Duodenal mucosa (tissue), 2 donors: ENCODE measurements around the gene SMARCAL1.

Experiments
- H3K27ac ChIP-seq: one replicate; pipeline ENCODE4 v1.7.0; 2013; ENCODE audit warnings: low read depth, low read length
- H3K27me3 ChIP-seq, 2 donors: one replicate each; pipeline ENCODE4 v1.7.0; 2013; ENCODE audit warnings: low read length in 2 of 2, control low read depth in 1 of 2; ENCODE audit not compliant: insufficient read depth in 2 of 2, control insufficient read depth in 1 of 2
- H3K36me3 ChIP-seq, 2 donors: one replicate each; pipeline ENCODE4 v1.7.0; 2013; ENCODE audit warnings: low read length in 2 of 2, control low read depth in 1 of 2; ENCODE audit not compliant: insufficient read depth in 2 of 2, control insufficient read depth in 1 of 2
- H3K4me1 ChIP-seq, 2 donors: one replicate each; pipeline ENCODE4 v1.7.0; 2013; ENCODE audit warnings: low read length in 2 of 2, control low read depth in 1 of 2; ENCODE audit not compliant: insufficient read depth in 2 of 2, control insufficient read depth in 1 of 2
- H3K4me3 ChIP-seq, 2 donors: one replicate each; pipeline ENCODE4 v1.7.0; 2013; ENCODE audit warnings: low read length in 2 of 2, low read depth in 1 of 2
- H3K9ac ChIP-seq, 2 donors: one replicate each; pipeline ENCODE4 v1.7.0; 2013; ENCODE audit warnings: low read length in 2 of 2, low read depth in 1 of 2
- H3K9me3 ChIP-seq, 2 donors: one replicate each; pipeline ENCODE4 v1.7.0; 2013; ENCODE audit warnings: low read length in 2 of 2, control low read depth in 1 of 2; ENCODE audit not compliant: control insufficient read depth in 1 of 2

SMARCAL1 gene

GRCh38 chr2:216448829-216449228, 36.5 kb downstream of the SMARCAL1 start:
- Histone ChIP-seq H3K36me3 (peaks cover 54 to 77% of the 10 kb centered on the region in 2 donors), H3K27ac (no peak overlapping the region), H3K9me3 (peaks cover 0 to 8% of the 10 kb centered on the region in 2 donors), H3K4me1 (no peaks in the 10 kb centered on the region), H3K27me3 (no peaks in the 10 kb centered on the region), H3K4me3 (no peak overlapping the region), H3K9ac (no peak overlapping the region)

GRCh38 chr2:216450346-216450745, 38.1 kb downstream of the SMARCAL1 start:
- H3K36me3 ChIP-seq: peaks cover 58 to 82% of the 10 kb centered on the region in 2 donors
- no peak overlapping the region for H3K4me3 ChIP-seq
- H3K9ac ChIP-seq: no peak overlapping the region
- H3K27me3 ChIP-seq: no peaks in the 10 kb centered on the region
- peaks cover 2 to 8% of the 10 kb centered on the region in 2 donors for H3K9me3 ChIP-seq
- H3K27ac ChIP-seq: no peak overlapping the region
- H3K4me1 ChIP-seq: no peaks in the 10 kb centered on the region

DNA sequence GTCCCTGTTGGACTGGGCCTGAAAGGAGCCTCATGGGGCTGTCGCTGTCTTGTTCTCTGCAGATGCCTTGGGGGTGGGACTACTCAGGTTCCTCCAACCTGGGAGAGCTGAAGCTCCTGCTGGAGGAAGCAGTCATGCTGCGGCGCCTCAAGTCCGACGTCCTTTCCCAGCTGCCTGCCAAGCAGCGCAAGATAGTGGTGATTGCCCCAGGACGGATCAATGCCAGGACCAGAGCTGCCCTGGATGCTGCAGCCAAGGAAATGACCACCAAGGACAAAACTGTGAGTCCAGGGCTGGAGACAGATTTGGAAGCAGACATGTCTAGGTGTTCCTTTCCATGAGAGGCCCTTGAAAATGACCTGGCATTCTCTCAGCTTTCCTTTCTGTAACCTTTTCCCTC, 38.5 kb downstream of the SMARCAL1 start:
- Histone ChIP-seq H3K4me3 (no peak overlapping the region), H3K27ac (no peak overlapping the region), H3K4me1 (no peaks in the 10 kb centered on the region), H3K9ac (no peak overlapping the region), H3K9me3 (peaks cover 2 to 8% of the 10 kb centered on the region in 2 donors), H3K27me3 (no peaks in the 10 kb centered on the region), H3K36me3 (peaks cover 56 to 82% of the 10 kb centered on the region in 2 donors)

DNA sequence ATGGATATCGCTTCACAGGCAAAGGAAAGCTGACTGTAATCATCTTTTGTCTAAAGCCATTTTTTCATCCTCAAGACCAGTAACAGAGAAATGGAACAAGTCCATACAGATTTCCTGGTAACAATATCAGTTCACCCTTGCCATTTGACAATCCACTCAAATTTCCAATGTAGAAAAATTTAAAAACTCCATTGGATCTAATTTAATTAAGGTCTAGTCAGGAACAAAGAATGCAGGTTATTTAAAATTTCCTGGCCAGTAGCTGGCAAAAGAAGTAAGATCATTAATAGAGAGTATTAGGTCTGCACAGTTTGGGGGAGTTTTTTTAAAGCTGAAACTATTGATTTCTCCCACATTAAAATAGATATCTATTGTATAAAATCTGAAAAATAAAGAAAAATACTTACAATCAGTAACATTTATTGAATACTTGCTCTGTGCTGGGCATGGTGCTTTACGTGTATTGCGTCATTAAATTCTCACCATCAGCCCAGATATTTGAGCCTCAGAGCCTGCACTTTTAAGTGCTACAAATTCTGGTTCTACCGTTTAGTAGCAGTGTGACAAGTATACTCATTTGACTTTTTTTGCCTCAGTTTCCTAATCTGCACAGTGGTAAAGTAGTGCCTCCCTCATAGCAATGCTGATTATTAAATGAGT, 41.8 kb downstream of the SMARCAL1 start:
- Histone ChIP-seq H3K27me3 (no peaks in the 10 kb centered on the region), H3K36me3 (peaks cover 31 to 51% of the 10 kb centered on the region in 2 donors), H3K4me3 (no peak overlapping the region), H3K4me1 (no peaks in the 10 kb centered on the region), H3K9ac (no peak overlapping the region), H3K9me3 (peaks cover 0 to 2% of the 10 kb centered on the region in 2 donors), H3K27ac (no peak overlapping the region)

GRCh38 chr2:216463148-216463547, 50.9 kb downstream of the SMARCAL1 start:
- Histone ChIP-seq H3K4me3 (no peak overlapping the region), H3K27me3 (no peaks in the 10 kb centered on the region), H3K27ac (no peak overlapping the region), H3K9ac (no peak overlapping the region), H3K36me3 (peaks cover 0 to 18% of the 10 kb centered on the region in 2 donors), H3K4me1 (no peaks in the 10 kb centered on the region), H3K9me3 (no peaks in the 10 kb centered on the region)

GRCh38 chr2:216464104-216464720, 51.9 kb downstream of the SMARCAL1 start:
- no peak overlapping the region for H3K4me3 ChIP-seq
- no peaks in the 10 kb centered on the region for H3K9me3 ChIP-seq
- H3K27ac ChIP-seq: no peak overlapping the region
- H3K36me3 ChIP-seq: peaks cover 0 to 20% of the 10 kb centered on the region in 2 donors
- H3K27me3 ChIP-seq: no peaks in the 10 kb centered on the region
- H3K4me1 ChIP-seq: no peaks in the 10 kb centered on the region
- no peak overlapping the region for H3K9ac ChIP-seq

- Histone ChIP-seq H3K4me3 (no peak overlapping the region), H3K27me3 (no peaks in the 10 kb centered on the region), H3K27ac (no peak overlapping the region), H3K36me3 (peaks cover 0 to 25% of the 10 kb centered on the region in 2 donors), H3K4me1 (no peaks in the 10 kb centered on the region), H3K9me3 (no peaks in the 10 kb centered on the region), H3K9ac (no peak overlapping the region)
Measured at GRCh38 chr2:216465579-216466195, 53.4 kb downstream of the SMARCAL1 start.

- Histone ChIP-seq H3K27ac (no peak overlapping the region), H3K9ac (no peak overlapping the region), H3K4me1 (no peaks in the 10 kb centered on the region), H3K9me3 (no peaks in the 10 kb centered on the region), H3K27me3 (no peaks in the 10 kb centered on the region), H3K36me3 (peaks cover 0 to 25% of the 10 kb centered on the region in 2 donors), H3K4me3 (no peak overlapping the region)
Measured at GRCh38 chr2:216467845-216468244, 55.6 kb downstream of the SMARCAL1 start.

DNA sequence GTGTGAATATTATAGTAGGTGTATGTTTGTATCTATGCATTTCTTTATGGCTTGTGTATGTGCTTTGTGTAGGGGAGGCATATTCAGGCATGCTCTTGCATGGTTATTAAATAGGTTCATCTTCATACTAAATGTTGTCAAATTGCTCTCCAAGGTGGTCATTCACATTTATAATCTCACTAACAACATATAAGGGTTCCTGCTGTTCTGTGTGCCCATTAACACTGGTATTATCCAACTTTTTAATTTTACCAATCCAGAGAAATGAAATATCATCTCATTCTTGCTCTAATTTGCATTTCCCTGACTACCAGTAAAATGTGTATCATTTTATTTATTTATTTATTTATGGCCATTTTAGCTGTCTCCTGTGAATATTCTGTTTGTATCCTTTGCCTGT, 57.4 kb downstream of the SMARCAL1 start:
- Histone ChIP-seq H3K27me3 (no peaks in the 10 kb centered on the region), H3K9ac (no peak overlapping the region), H3K9me3 (no peaks in the 10 kb centered on the region), H3K27ac (no peak overlapping the region), H3K4me3 (no peak overlapping the region), H3K36me3 (peaks cover 0 to 22% of the 10 kb centered on the region in 2 donors), H3K4me1 (no peaks in the 10 kb centered on the region)

DNA sequence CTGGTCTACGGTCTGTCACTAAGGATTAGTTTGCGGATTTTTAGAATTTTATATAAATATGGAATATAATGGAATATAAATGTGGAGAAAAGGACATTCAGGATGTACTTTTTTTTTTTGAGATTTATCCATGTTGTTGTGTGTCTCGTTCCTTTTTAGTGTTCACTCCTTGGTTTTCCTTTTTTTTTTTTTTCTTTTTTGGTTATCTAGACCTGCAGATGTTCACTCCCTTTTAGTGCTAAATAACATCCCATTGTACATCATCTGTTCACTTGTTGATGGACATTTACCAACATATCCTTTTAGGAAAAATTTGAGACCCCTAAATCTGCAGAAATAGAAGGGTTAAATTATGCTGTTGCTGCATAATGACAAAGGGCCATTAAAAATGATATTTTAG, 60.9 kb downstream of the SMARCAL1 start:
- H3K27ac ChIP-seq: no peak overlapping the region
- H3K9me3 ChIP-seq: no peaks in the 10 kb centered on the region
- no peaks in the 10 kb centered on the region for H3K4me1 ChIP-seq
- no peak overlapping the region for H3K4me3 ChIP-seq
- H3K36me3 ChIP-seq: peaks cover 15 to 31% of the 10 kb centered on the region in 2 donors
- H3K27me3 ChIP-seq: no peaks in the 10 kb centered on the region
- H3K9ac ChIP-seq: no peak overlapping the region
